Colonic mucosa (tissue), 4 donors: ENCODE results near the gene COL23A1. TPM values are rescaled to one million over a fixed set of nuclear protein-coding genes. Genes with fewer than 3 reads are reported as not detected.

Experiments used
- DNase-seq: peaks from one replicate; pipeline ENCODE4 v3.0.0-alpha.2; 2020
- H3K27ac ChIP-seq: fragments of 200-600 bp; one replicate; pipeline ENCODE4 v1.8.0; 2021
- H3K27me3 ChIP-seq: fragments of 200-600 bp; one replicate; pipeline ENCODE4 v1.8.0; 2021
- H3K36me3 ChIP-seq: fragments of 200-600 bp; one replicate; pipeline ENCODE4 v1.8.0; 2021
- H3K4me1 ChIP-seq: fragments of 200-600 bp; one replicate; pipeline ENCODE4 v1.8.0; 2021; ENCODE audit warnings: mild to moderate bottlenecking
- H3K4me3 ChIP-seq: fragments of 200-600 bp; one replicate; pipeline ENCODE4 v1.8.0; 2021
- H3K9ac ChIP-seq, 2 donors: one replicate each; pipeline ENCODE4 v1.7.0; 2013; ENCODE audit warnings: control low read depth in 2 of 2, low read depth in 2 of 2, low read length in 2 of 2
- H3K9me3 ChIP-seq: fragments of 200-600 bp; one replicate; pipeline ENCODE4 v1.8.0; 2021
- CTCF ChIP-seq: fragments of 200-600 bp; IDR thresholded peaks from one replicate; pipeline ENCODE4 v1.8.0; 2022; ENCODE audit warnings: antibody characterized with exemption, mild to moderate bottlenecking
- intact Hi-C: fragments of 100-400 bp; cut with DNase I; formaldehyde crosslinking; loops from one replicate; pipeline ENCODE4 v1.14.1; 2022
- total RNA-seq, 2 donors: library from RNA; stranded (reverse); fragmentation: NEBNext Ultra II Directional in 1 of 2; extraction: Animal tissue kit (Norgen Biotek cat#: 25700) in 1 of 2; gene quantifications; one replicate each; pipeline ENCODE4 v1.2.1, GENCODE V29; 2021
- donor health status: healthy.
- donor health status: DM: no; HTN: no; CAD: no.
- donor health status: DM: no; HTN: no; CAD: no.

The COL23A1 gene
- total RNA-seq, 2 donors from 2014 or later = 0.37 to 0.49 TPM

- no peak for TF ChIP-seq CTCF
- intact Hi-C loops = no loop called here
- H3K27me3 ChIP-seq = no peaks in the 10 kb centered on the region
- H3K27ac ChIP-seq = no peak overlapping the region
- no peaks in the 10 kb centered on the region for H3K36me3 ChIP-seq
- no peak for DNase-seq
- H3K4me1 ChIP-seq = no peaks in the 10 kb centered on the region
- H3K9ac ChIP-seq = no peak overlapping the region
- no peak overlapping the region for H3K4me3 ChIP-seq
- no peaks in the 10 kb centered on the region for H3K9me3 ChIP-seq
Observed at GRCh38 chr5:178360222-178360925, 229.8 kb downstream of the COL23A1 start.

- Histone ChIP-seq H3K27me3 (no peaks in the 10 kb centered on the region), H3K4me1 (no peaks in the 10 kb centered on the region), H3K36me3 (no peaks in the 10 kb centered on the region), H3K9me3 (no peaks in the 10 kb centered on the region), H3K9ac (no peak overlapping the region), H3K4me3 (no peak overlapping the region), H3K27ac (no peak overlapping the region)
- intact Hi-C loops = no loop called here
- TF ChIP-seq CTCF = no peak
- DNase-seq = no peak
Observed at GRCh38 chr5:178359738-178360137, 230.5 kb downstream of the COL23A1 start.

GRCh38 chr5:178357678-178358077, 232.5 kb downstream of the COL23A1 start:
- intact Hi-C loops = no loop called here
- DNase-seq = no peak
- no peak for TF ChIP-seq CTCF
- H3K4me1 ChIP-seq = no peaks in the 10 kb centered on the region
- no peak overlapping the region for H3K4me3 ChIP-seq
- no peaks in the 10 kb centered on the region for H3K27me3 ChIP-seq
- H3K9ac ChIP-seq = no peak overlapping the region
- H3K36me3 ChIP-seq = no peaks in the 10 kb centered on the region
- H3K27ac ChIP-seq = no peak overlapping the region
- no peaks in the 10 kb centered on the region for H3K9me3 ChIP-seq

GRCh38 chr5:178357121-178357521, 233.1 kb downstream of the COL23A1 start:
- H3K27me3 ChIP-seq = no peaks in the 10 kb centered on the region
- intact Hi-C loops = no loop called here
- H3K9ac ChIP-seq = no peak overlapping the region
- H3K9me3 ChIP-seq = no peaks in the 10 kb centered on the region
- H3K4me1 ChIP-seq = no peaks in the 10 kb centered on the region
- H3K36me3 ChIP-seq = no peaks in the 10 kb centered on the region
- DNase-seq = no peak
- no peak overlapping the region for H3K4me3 ChIP-seq
- no peak for TF ChIP-seq CTCF
- no peak overlapping the region for H3K27ac ChIP-seq

- no peaks in the 10 kb centered on the region for H3K4me1 ChIP-seq
- no peak for DNase-seq
- no peak for TF ChIP-seq CTCF
- no peak overlapping the region for H3K27ac ChIP-seq
- H3K27me3 ChIP-seq = no peaks in the 10 kb centered on the region
- H3K9me3 ChIP-seq = no peaks in the 10 kb centered on the region
- H3K4me3 ChIP-seq = no peak overlapping the region
- H3K9ac ChIP-seq = no peak overlapping the region
- no peaks in the 10 kb centered on the region for H3K36me3 ChIP-seq
- intact Hi-C loops = no loop called here
Observed at GRCh38 chr5:178356431-178356872, 233.7 kb downstream of the COL23A1 start.
